Smooth muscle cell (in vitro differentiated cells): ENCODE results near the gene RC3H2. TPM values are rescaled to one million over a fixed set of nuclear protein-coding genes. Genes with fewer than 3 reads are reported as not detected.

Experiments used
- DNase-seq: peaks from one replicate; lab custom pipeline; 2025; ENCODE audit not compliant: unreplicated experiment; lab: John Stamatoyannopoulos, UW
- H2AFZ ChIP-seq: fragments of 200-600 bp; sonication (generic); 2 replicates; pipeline ENCODE4 v1.6.0; 2016; ENCODE audit warnings: antibody characterized with exemption, low read depth, mild to moderate bottlenecking
- H3F3A ChIP-seq: fragments of 200-600 bp; sonication (generic); 2 replicates; pipeline ENCODE4 v1.6.0; 2017; ENCODE audit warnings: antibody characterized with exemption, low read depth
- H3K27ac ChIP-seq: fragments of 200-600 bp; sonication (generic); 2 replicates; pipeline ENCODE4 v1.5.1; 2016; ENCODE audit warnings: low read depth, mild to moderate bottlenecking
- H3K27me3 ChIP-seq: fragments of 200-600 bp; sonication (generic); 2 replicates; pipeline ENCODE4 v1.6.1; 2016; ENCODE audit warnings: low read depth, mild to moderate bottlenecking
- H3K36me3 ChIP-seq: fragments of 200-600 bp; sonication (generic); 2 replicates; pipeline ENCODE4 v1.5.1; 2016; ENCODE audit warnings: low read depth
- H3K4me1 ChIP-seq: fragments of 200-600 bp; sonication (generic); 2 replicates; pipeline ENCODE4 v1.5.1; 2016; ENCODE audit warnings: low read depth
- H3K4me2 ChIP-seq: fragments of 200-600 bp; sonication (generic); 2 replicates; pipeline ENCODE4 v1.6.0; 2016; ENCODE audit warnings: mild to moderate bottlenecking
- H3K4me3 ChIP-seq: fragments of 200-600 bp; sonication (generic); 2 replicates; pipeline ENCODE4 v1.5.1; 2016; ENCODE audit warnings: mild to moderate bottlenecking
- H3K79me2 ChIP-seq: fragments of 200-600 bp; sonication (generic); 2 replicates; pipeline ENCODE4 v1.6.0; 2016; ENCODE audit warnings: low read depth, mild to moderate bottlenecking
- H3K9ac ChIP-seq: fragments of 200-600 bp; sonication (generic); 2 replicates; pipeline ENCODE4 v1.6.0; 2016; ENCODE audit warnings: low read depth
- H3K9me3 ChIP-seq: fragments of 200-600 bp; sonication (generic); replicated peaks from 2 replicates; pipeline ENCODE4 v1.5.1; 2016; ENCODE audit warnings: low read depth
- H4K20me1 ChIP-seq: fragments of 200-600 bp; sonication (generic); 2 replicates; pipeline ENCODE4 v1.6.0; 2016; ENCODE audit warnings: low read depth
- WGBS: methylation state at CpG from one replicate; pipeline ENCODE4 v1.1.7; 2016; ENCODE audit warnings: low lambda C conversion rate; 5-methylcytosine and 5-hydroxymethylcytosine counted together
- polyA plus RNA-seq: library from polyadenylated mRNA; unstranded; fragments of >200 nt; fragmentation: Nextera tagmentation; extraction: Ambion mirVana; gene quantifications from 2 replicates; pipeline ENCODE4 v1.2.1, GENCODE V29; 2016
- total RNA-seq: library from RNA; depleted of rRNA; stranded (reverse); fragments of >200 nt; gene quantifications from 2 replicates; pipeline ENCODE4 v1.2.3, GENCODE V29; 2014
- TF ChIP-seq, protein P1 (sequence below): fragments of 200-600 bp; sonication (generic); IDR thresholded peaks from 2 replicates; pipeline ENCODE4 v1.5.1; 2017; ENCODE audit warnings: borderline replicate concordance, mild to moderate bottlenecking, antibody characterized with exemption; ENCODE audit not compliant: insufficient read depth, poor library complexity, severe bottlenecking

Gene RC3H2
- total and polyA plus RNA-seq, 2 experiments from 2014 or later: 15.3 to 44.7 TPM

DNA sequence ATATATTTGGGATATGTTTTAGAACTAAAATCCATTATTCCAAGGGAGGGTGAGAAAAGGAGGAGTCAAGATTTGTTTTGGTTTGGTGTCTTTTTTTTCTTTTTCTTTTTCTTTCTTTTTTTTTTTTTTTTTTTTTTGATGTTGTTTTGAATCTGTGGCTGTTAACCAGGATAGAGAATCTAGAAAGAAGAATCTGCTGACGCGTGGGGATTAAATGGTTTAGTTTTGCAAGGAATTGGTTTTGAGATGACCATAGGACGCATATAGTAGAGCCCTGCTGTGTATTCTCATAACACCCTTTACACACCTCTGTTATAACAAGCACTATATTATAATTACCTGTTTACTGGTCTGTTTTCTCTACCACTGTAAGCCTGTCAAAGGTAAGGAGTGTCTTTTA, 45.1 kb upstream of the RC3H2 start:
- WGBS: 90% methylated on average over 3 of the region's 3 CpGs
- H4K20me1 ChIP-seq: peaks cover 100% of the 10 kb centered on the region
- peaks cover 5% of the 10 kb centered on the region for H3K4me1 ChIP-seq

DNA sequence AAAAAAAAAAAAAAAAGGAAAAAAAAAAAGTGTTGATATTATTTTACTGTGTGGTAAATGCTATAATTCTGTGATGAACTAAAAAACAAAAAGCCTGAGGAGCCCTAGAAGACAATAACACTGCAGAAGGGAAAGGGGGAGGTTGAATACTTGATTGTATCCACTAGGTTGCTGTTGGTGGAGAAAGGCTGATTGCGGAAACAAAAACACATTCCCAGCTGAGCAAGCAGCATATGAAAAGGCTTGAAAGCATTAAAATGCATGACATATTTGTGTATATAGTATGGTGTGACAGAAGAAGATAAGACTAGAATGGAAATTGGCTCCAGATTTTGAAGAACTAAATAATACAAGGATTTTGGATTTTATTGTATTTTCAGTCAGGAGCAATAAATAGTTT, 44.5 kb upstream of the RC3H2 start:
- Histone ChIP-seq H3K27me3 (no peaks in the 10 kb centered on the region), H3K9me3 (no peaks in the 10 kb centered on the region), H3K27ac (no peak overlapping the region), H3K36me3 (no peaks in the 10 kb centered on the region), H3K79me2 (peaks cover 100% of the 10 kb centered on the region), H3K4me2 (no peak overlapping the region), H3K9ac (no peak overlapping the region), H3K4me1 (peaks cover 5% of the 10 kb centered on the region), H4K20me1 (peaks cover 100% of the 10 kb centered on the region), H3K4me3 (no peak overlapping the region), H2AFZ (no peak overlapping the region), H3F3A (no peaks in the 10 kb centered on the region)
- WGBS: 98% methylated on average over 1 of the region's 1 CpG
- TF ChIP-seq, protein P1, sequence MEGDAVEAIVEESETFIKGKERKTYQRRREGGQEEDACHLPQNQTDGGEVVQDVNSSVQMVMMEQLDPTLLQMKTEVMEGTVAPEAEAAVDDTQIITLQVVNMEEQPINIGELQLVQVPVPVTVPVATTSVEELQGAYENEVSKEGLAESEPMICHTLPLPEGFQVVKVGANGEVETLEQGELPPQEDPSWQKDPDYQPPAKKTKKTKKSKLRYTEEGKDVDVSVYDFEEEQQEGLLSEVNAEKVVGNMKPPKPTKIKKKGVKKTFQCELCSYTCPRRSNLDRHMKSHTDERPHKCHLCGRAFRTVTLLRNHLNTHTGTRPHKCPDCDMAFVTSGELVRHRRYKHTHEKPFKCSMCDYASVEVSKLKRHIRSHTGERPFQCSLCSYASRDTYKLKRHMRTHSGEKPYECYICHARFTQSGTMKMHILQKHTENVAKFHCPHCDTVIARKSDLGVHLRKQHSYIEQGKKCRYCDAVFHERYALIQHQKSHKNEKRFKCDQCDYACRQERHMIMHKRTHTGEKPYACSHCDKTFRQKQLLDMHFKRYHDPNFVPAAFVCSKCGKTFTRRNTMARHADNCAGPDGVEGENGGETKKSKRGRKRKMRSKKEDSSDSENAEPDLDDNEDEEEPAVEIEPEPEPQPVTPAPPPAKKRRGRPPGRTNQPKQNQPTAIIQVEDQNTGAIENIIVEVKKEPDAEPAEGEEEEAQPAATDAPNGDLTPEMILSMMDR: no peak
- DNase-seq: no peak

More for the DNA sequence above, 45.1 kb upstream of the RC3H2 start:
- DNase-seq: no peak
- Histone ChIP-seq H3K36me3 (no peaks in the 10 kb centered on the region), H3K4me3 (no peak overlapping the region), H3K27ac (no peak overlapping the region), H2AFZ (no peak overlapping the region), H3F3A (no peaks in the 10 kb centered on the region), H3K9ac (no peak overlapping the region), H3K27me3 (no peaks in the 10 kb centered on the region), H3K9me3 (no peaks in the 10 kb centered on the region), H3K4me2 (no peak overlapping the region), H3K79me2 (peaks cover 100% of the 10 kb centered on the region)
- TF ChIP-seq, protein P1: no peak

DNA sequence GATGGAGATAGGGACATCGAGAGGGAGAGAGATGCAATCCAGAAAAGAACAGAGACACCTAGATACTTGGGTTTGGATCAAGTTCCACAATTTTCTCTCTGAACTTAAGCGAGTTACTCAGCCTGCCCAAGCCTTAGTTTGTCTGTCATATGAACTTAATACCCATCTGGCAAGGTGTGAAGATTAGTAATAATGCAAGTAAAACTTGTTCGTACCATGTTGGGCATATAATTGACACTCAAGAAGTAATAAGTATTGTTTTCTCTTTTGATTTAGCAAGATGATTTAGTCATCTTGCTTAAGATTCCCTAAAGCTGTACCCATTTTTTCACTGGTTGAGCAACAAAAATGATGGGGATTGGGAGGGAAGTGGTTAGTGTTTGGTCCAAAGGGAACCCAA, 43.2 kb upstream of the RC3H2 start:
- no peak overlapping the region for H3K27ac ChIP-seq
- WGBS: 87% methylated on average over 3 of the region's 3 CpGs
- H3K9ac ChIP-seq: no peak overlapping the region

More for the DNA sequence above, 43.2 kb upstream of the RC3H2 start:
- H3K36me3 ChIP-seq: no peaks in the 10 kb centered on the region
- TF ChIP-seq, protein P1: no peak
- no peak for DNase-seq
- no peaks in the 10 kb centered on the region for H3K27me3 ChIP-seq
- no peaks in the 10 kb centered on the region for H3K9me3 ChIP-seq
- H2AFZ ChIP-seq: no peak overlapping the region
- no peaks in the 10 kb centered on the region for H3F3A ChIP-seq
- no peak overlapping the region for H3K4me2 ChIP-seq
- no peak overlapping the region for H3K4me3 ChIP-seq
- peaks cover 5% of the 10 kb centered on the region for H3K4me1 ChIP-seq
- peaks cover 99% of the 10 kb centered on the region for H4K20me1 ChIP-seq
- peaks cover 100% of the 10 kb centered on the region for H3K79me2 ChIP-seq
